Peyer's patch (tissue), 4 donors: ENCODE results near the gene SHOC1.

Experiments used
- POLR2A ChIP-seq, 2 donors: fragments of 450-650 bp; IDR thresholded peaks; one replicate each; pipeline ENCODE4 v1.5.1; 2017; ENCODE audit warnings: antibody characterized with exemption in 2 of 2, mild to moderate bottlenecking in 2 of 2, moderate library complexity in 2 of 2
- TF ChIP-seq, protein P1 (sequence below), 6 experiments: fragments of 450-650 bp in 4 of 6; fragments of 200-600 bp in 2 of 6; sonication (generic) in 1 of 6; IDR thresholded peaks; one replicate each; pipeline ENCODE4 v1.5.1; 2017 to 2019; ENCODE audit warnings: antibody characterized with exemption in 6 of 6, mild to moderate bottlenecking in 3 of 6, moderate library complexity in 1 of 6

DNA sequence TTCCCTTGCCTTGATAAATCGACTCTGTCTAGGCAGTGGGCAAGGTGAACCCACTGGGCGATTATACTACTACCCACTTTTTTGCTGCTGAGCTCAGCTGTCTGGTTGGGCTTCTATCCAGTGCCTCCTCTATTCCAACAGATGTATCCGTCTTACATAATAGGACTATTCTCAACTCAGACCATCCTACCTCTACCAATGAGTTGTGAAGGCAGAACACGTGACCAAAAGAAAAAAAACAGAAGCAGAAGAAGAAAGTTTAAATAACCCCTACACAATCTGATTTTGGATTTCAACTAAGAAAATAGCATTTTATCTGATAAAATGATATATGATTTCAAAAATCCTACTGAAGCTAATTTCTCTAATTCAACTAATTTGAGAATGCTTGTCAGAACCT, 16.2 kb upstream of the SHOC1 start:
- no peak for TF ChIP-seq POLR2A (IDR thresholded peaks at IDR 0.05)
- TF ChIP-seq, protein P1, sequence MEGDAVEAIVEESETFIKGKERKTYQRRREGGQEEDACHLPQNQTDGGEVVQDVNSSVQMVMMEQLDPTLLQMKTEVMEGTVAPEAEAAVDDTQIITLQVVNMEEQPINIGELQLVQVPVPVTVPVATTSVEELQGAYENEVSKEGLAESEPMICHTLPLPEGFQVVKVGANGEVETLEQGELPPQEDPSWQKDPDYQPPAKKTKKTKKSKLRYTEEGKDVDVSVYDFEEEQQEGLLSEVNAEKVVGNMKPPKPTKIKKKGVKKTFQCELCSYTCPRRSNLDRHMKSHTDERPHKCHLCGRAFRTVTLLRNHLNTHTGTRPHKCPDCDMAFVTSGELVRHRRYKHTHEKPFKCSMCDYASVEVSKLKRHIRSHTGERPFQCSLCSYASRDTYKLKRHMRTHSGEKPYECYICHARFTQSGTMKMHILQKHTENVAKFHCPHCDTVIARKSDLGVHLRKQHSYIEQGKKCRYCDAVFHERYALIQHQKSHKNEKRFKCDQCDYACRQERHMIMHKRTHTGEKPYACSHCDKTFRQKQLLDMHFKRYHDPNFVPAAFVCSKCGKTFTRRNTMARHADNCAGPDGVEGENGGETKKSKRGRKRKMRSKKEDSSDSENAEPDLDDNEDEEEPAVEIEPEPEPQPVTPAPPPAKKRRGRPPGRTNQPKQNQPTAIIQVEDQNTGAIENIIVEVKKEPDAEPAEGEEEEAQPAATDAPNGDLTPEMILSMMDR (IDR thresholded peaks at IDR 0.05): no peak
